ENCODE results near the gene SLC16A8.
"Not testable (repeated sequence)": the region's sequence is repeated elsewhere in the genome, so short reads cannot be mapped to it uniquely, and the experiment has no call there.

Gene SLC16A8

DNA sequence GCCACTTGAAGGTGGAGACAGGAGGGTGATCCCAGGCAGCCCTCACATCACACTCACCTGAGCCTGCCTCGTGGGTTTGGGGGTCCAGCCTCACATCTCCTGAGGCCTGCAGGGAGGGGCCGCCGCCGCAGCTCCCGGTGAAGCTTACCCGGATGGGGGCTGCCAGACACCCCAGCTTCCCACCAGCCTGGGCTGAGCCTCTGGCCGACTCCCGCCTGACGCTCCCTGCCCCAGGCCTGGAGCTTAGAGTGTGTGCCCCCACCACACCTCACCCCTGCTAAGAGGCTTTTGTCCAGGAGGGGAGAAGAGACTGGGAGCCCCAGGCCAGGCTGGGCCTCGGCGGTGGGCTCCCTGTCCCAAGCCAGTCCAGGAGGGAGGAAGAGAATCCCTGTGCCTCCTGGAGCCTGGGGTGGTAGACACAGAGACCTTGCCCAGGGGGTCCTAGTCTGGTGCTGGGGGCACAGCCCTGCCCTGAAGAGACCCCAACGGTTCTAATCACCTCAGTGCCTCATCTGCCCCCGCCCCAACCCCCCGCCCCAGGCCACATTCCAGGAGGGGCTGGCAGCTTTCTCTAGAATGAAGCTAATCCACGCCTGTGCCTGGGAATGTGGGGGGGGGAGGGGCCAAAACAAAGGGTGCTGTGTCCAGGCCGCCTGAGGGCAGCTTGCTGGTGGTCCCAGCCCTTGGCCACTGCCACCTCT, at the start of gene SLC16A8:
Gene SLC16A8 (minus strand): TSS at position 254 of the 701 bp plus-strand sequence. CDS start 1,311 bp downstream, outside the sequence.
- no peak for ATAC-seq

DNA sequence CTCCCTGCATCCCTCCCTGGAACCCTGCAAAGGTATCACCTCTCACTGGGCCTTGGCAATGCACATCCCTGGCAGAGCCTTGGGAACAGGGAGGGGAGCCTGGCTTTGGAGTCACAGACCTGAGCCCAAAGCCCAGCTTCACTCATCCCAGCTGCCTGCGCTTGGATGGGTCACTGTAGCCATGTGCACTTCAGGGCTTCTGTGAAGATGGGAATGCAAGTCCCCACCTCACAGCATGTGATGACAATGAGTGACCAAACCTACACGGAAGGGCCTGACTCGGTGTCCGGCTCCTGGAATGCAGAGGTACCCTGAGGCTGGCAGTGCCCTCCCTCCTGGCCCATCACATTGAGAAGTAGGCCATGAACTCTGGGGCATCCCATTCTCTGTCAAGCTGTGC, 49.3 kb upstream of the SLC16A8 start:
- no peak for ATAC-seq

GRCh38 chr22:38132794-38133193, 48.8 kb upstream of the SLC16A8 start:
- no peak for ATAC-seq

DNA sequence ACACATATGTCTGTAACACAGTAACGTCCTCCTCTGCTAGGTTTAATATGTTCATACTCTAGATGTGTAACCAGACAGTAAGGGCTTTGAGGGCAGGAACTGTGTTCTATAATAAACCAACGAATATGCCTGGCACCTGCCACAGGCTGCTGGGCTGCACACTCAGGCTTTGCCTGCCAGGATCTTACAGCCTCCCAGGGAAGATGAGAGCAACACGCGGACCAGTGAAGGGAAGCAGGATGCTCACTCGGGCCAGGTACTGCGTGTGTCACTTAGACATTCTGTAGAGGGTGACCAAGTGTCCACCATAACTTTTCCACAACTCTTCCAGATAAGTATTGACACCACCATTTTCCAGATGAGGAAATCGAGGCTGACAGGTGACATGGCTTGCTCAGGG, 48.2 kb upstream of the SLC16A8 start:
- no peak for ATAC-seq

DNA sequence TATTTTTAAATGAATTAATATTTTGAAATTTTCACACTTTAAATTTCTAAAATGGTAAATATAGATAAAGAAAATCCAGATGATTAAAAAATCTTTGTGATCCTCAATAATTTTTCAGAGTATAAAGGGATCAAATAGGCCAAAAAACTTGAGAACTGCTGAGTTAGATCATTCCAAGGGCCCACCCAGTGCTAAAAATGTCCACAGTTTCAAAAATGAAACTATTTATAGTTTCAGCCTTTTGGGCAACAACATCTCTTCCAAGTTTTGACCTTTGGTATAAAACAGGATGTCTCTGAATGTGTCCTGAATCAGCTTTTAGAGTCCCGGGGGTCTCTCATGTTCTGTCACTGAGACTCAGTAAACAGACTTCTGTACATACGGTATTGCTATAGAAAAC, 47.4 kb upstream of the SLC16A8 start:
- ATAC-seq = no peak

- ATAC-seq = no peak
Observed at GRCh38 chr22:38129856-38130255, 45.9 kb upstream of the SLC16A8 start.

GRCh38 chr22:38129021-38129420, 45.0 kb upstream of the SLC16A8 start:
- ATAC-seq = no peak

- no peak for ATAC-seq
Observed at GRCh38 chr22:38127869-38128268, 43.9 kb upstream of the SLC16A8 start.

DNA sequence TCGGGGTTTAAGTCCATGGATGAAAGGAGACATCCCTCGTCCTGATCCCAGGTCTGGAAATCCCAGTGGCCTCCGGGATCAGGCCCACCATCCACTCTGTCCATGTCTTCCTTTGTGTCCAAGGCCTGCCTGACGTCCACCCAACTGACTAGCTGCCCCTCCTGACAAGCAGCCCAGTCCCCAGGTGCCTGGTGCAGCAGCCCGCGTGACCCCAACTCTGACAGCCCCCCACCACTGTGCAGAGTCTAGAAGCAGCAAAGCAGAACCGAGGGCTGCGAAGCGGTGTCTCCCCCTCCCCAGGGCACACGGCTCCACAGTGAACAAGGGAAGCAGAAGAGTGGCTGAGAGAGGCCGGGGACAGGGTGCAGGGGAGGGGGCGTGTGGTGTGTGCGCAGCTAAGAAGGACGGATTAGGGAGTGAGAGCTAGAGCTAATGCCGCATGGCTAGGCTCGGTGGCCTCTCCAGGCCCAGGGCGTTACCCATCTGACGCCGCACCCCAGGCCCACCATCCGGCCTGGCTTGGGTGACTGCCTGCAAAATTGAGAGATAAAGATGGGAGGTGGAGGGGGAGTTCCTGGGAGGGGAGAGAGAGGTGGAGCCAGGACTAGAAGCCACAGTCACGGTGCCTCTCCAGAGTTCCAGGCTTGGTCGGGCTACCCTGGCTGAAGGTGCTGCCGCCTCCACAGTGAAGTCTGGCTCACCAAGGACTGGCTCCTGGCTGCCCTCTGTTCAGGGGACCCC, 43.1 kb upstream of the SLC16A8 start:
- no peak for ATAC-seq

DNA sequence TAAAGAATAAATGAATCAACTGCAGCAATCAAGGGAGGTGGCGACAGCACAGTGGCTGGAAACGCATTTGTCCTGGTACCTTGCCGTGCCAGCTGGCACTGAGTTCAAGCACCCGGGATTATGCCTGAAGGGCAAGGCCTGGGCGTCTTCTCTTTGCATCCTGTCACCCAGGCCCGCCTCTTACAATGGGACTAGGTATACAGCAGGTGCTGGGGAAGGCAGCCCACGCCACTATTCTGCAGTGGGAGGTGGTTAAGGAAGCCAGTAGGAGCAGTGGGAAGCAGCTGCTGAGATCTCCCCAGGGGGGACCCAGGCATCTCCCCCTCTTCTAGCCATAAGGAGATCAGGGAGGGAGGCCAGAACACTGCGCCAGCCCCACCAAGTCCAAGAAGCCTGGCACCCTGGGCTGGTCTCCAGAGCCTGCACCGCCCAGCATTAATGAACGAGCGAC, 41.8 kb upstream of the SLC16A8 start:
- no peak for ATAC-seq

GRCh38 chr22:38125038-38125610, 41.1 kb upstream of the SLC16A8 start:
- ATAC-seq = no peak

DNA sequence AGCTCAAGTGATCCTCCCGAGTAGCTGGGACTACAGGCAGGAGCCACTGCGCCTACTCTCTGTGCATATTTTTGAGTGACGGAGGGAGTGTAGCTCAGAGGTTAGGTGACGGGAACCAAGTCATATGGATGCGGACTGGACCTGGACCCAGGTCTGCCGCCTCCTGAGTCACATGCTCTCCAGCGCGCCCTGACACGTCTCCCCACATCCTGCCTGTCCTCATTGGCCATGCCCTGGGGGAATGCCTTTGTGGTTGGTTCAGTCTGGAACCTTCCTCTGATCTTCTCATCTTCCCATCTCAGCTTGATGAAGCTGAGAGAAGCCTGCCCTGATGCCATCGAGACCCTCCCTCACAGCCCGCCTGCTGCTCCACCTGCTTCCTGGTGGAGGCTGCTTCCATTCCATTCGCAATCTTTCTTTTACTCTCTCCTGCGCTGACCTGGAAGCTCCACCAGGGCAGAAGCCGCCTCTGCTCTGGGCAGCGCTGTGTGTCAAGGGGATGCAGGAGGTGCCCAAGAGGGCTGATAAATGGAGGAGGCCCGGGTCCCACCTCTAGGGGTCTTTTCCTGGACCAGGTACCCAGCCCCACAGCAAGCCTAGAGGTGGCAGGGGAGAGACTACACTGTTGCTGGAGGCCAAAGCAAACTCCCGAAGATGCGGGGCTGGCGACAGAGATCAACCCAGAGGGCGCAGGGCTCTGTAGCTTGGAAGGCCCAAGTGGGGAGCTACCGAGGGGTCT, 40.4 kb upstream of the SLC16A8 start:
- ATAC-seq = no peak

DNA sequence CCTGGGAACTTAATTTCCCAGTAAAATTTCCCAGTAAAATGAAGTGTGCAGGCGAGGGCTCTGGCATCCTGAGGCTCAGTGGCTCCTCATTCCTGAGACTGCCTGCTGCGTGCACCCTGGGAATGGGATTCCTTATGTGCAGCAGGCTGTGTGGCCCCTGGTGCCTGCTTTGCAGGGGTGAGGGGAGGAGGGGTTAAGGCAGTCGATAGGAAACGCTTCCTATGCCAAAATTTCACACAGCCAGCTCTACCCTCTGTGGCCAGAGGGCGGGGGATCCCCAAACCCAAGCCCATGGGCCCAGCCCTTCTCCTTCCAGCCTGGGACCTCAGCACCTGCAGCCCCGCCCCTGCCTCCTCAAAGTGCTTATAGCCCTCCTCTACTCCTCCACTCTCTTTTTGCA, 38.6 kb upstream of the SLC16A8 start:
- no peak for ATAC-seq

DNA sequence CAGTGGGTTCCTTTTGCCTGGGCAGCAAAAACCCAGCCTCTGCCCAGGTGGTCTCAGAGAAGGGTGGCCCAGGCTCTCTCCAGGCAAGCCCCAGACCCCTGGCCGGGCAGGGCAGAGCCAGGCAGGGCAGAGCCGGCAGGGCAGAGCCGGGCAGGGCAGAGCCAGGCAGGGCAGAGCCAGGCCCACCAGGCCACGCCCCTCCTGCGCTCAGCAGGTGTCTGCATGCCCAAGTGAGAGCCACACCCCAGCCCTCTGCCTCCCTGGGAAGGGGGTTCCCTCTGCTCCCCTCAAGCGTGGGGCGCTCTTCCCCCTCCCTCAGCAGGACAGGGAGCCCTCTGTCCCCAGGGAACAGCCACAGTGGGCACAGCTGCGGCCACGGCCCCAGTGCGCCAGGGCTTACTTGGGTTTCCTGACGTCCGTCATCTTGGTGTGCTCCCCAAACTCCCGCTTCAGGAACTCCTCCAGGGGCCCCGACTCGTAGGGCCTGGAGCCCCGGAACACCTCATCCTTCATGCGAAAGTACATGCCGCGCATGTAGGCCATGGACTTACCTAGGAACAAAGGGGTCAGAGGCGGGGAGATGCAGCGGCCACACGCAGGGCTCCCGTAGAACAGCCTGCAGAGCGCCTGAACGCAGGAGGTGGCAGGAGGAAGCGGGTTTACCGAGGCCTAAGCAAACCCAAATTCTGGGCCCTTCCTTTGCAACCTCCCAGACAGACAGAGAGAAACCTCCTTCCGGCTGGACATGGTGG, 36.6 kb upstream of the SLC16A8 start:
- ATAC-seq = no peak

GRCh38 chr22:38118747-38119146, 34.8 kb upstream of the SLC16A8 start:
- not testable (repeated sequence) for ATAC-seq

- ATAC-seq = no peak
Observed at GRCh38 chr22:38118182-38118581, 34.2 kb upstream of the SLC16A8 start.

- not testable (repeated sequence) for ATAC-seq
Observed at GRCh38 chr22:38117556-38117955, 33.6 kb upstream of the SLC16A8 start.

GRCh38 chr22:38115423-38116205, 31.6 kb upstream of the SLC16A8 start:
- no peak for ATAC-seq

- ATAC-seq = peak; percentile 77 to 89
Observed at GRCh38 chr22:38114484-38115398, 30.8 kb upstream of the SLC16A8 start.

- ATAC-seq = no peak
Observed at GRCh38 chr22:38112381-38112780, 28.4 kb upstream of the SLC16A8 start.

All from activated CD4-positive, CD25-positive, alpha-beta regulatory T cell treated with anti-CD3 and anti-CD28 coated beads, Interleukin-2, amount 50 U/mL, for 24 hours (primary cell).